ENCODE results near the gene NPS. TPM values are rescaled to one million over a fixed set of nuclear protein-coding genes. Genes with fewer than 3 reads are reported as not detected.

Gene NPS
- not detected in 2 replicates for total RNA-seq

GRCh38 chr10:127549009-127549408, at the start of gene NPS:
NPS (plus strand) TSS chr10:127549309; CDS start chr10:127549369, 60 bp downstream.
- no peak for DNase-seq

- DNase-seq, result no peak
Observed at GRCh38 chr10:127500127-127500526, 49.0 kb upstream of the NPS start.

GRCh38 chr10:127506094-127506493, 43.0 kb upstream of the NPS start:
- peak; percentile 17 for DNase-seq

- no peak for DNase-seq
Observed at GRCh38 chr10:127522298-127522697, 26.8 kb upstream of the NPS start.

GRCh38 chr10:127523476-127523875, 25.6 kb upstream of the NPS start:
- DNase-seq, result no peak

GRCh38 chr10:127524229-127524628, 24.9 kb upstream of the NPS start:
- DNase-seq, result no peak

- DNase-seq, result no peak
Observed at GRCh38 chr10:127524908-127525665, 24.0 kb upstream of the NPS start.

GRCh38 chr10:127525686-127526085, 23.4 kb upstream of the NPS start:
- no peak for DNase-seq

- no peak for DNase-seq
Observed at GRCh38 chr10:127526161-127526560, 22.9 kb upstream of the NPS start.

- DNase-seq, result no peak
Observed at GRCh38 chr10:127527320-127527719, 21.8 kb upstream of the NPS start.

- DNase-seq, result no peak
Observed at GRCh38 chr10:127527891-127528290, 21.2 kb upstream of the NPS start.

- no peak for DNase-seq
Observed at GRCh38 chr10:127532193-127532592, 16.9 kb upstream of the NPS start.

- DNase-seq, result no peak
Observed at GRCh38 chr10:127532659-127533058, 16.4 kb upstream of the NPS start.

- DNase-seq, result no peak
Observed at GRCh38 chr10:127534074-127534473, 15.0 kb upstream of the NPS start.

GRCh38 chr10:127534496-127534895, 14.6 kb upstream of the NPS start:
- no peak for DNase-seq

GRCh38 chr10:127535802-127536515, 13.2 kb upstream of the NPS start:
- DNase-seq, result no peak

GRCh38 chr10:127536972-127537760, 11.9 kb upstream of the NPS start:
- no peak for DNase-seq

GRCh38 chr10:127537924-127538323, 11.2 kb upstream of the NPS start:
- DNase-seq, result no peak

- no peak for DNase-seq
Observed at GRCh38 chr10:127548022-127548421, 1.1 kb upstream of the NPS start.

GRCh38 chr10:127550861-127551260, 1.8 kb downstream of the NPS start:
- DNase-seq, result no peak

- no peak for DNase-seq
Observed at GRCh38 chr10:127552446-127552845, 3.3 kb downstream of the NPS start.

- DNase-seq, result no peak
Observed at GRCh38 chr10:127553417-127553816, 4.3 kb downstream of the NPS start.

GRCh38 chr10:127556916-127557315, 7.8 kb downstream of the NPS start:
- peak; percentile 38 for DNase-seq

Measured in dermis blood vessel endothelial cell (primary cell).